Ishikawa (cell line): ENCODE results near the gene SALL1.

ENCODE experiments used
- EGR1 ChIP-seq: IDR thresholded peaks from 2 replicates; pipeline ENCODE4 v1.6.1; 2012
- NFIC ChIP-seq: IDR thresholded peaks from 2 replicates; pipeline ENCODE4 v1.6.1; 2012
- TCF12 ChIP-seq: IDR thresholded peaks from 2 replicates; pipeline ENCODE4 v1.6.1; 2012; ENCODE audit warnings: low read depth
- TF ChIP-seq, protein P1 (sequence below): IDR thresholded peaks from 2 replicates; pipeline ENCODE4 v1.6.1; 2012; ENCODE audit warnings: low read depth, mild to moderate bottlenecking

DNA sequence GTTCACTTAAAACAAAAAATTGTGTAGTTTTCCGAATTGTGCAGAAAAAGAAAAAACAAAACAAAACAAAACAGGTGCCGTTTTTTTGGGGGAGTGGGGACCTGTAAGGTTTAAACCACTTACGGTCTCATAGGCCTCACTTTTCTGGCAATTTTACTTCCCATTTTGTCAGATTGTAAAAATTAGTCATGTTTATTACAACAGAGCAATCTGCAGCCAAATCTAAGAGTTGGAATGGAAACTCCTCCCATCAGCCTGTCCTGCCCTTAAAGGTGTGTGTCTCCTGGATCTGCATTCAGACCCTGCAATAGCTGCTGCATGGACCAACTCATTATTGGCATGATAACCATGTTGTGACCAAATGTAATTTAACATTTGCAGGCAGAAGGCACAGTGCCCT, 8.2 kb upstream of the SALL1 start:
- TF ChIP-seq, protein P1, sequence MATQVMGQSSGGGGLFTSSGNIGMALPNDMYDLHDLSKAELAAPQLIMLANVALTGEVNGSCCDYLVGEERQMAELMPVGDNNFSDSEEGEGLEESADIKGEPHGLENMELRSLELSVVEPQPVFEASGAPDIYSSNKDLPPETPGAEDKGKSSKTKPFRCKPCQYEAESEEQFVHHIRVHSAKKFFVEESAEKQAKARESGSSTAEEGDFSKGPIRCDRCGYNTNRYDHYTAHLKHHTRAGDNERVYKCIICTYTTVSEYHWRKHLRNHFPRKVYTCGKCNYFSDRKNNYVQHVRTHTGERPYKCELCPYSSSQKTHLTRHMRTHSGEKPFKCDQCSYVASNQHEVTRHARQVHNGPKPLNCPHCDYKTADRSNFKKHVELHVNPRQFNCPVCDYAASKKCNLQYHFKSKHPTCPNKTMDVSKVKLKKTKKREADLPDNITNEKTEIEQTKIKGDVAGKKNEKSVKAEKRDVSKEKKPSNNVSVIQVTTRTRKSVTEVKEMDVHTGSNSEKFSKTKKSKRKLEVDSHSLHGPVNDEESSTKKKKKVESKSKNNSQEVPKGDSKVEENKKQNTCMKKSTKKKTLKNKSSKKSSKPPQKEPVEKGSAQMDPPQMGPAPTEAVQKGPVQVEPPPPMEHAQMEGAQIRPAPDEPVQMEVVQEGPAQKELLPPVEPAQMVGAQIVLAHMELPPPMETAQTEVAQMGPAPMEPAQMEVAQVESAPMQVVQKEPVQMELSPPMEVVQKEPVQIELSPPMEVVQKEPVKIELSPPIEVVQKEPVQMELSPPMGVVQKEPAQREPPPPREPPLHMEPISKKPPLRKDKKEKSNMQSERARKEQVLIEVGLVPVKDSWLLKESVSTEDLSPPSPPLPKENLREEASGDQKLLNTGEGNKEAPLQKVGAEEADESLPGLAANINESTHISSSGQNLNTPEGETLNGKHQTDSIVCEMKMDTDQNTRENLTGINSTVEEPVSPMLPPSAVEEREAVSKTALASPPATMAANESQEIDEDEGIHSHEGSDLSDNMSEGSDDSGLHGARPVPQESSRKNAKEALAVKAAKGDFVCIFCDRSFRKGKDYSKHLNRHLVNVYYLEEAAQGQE: no peak
- TF ChIP-seq TCF12: no peak
- no peak for TF ChIP-seq EGR1
- no peak for TF ChIP-seq NFIC
